Type B pancreatic cell (in vitro differentiated cells): ENCODE data around the gene TSC22D1. TPM values are rescaled to one million over a fixed set of nuclear protein-coding genes. Genes with fewer than 3 reads are reported as not detected.

Source experiments
- DNase-seq: peaks from one replicate; pipeline ENCODE4 v3.0.0; 2021; ENCODE audit warnings: mixed read lengths; ENCODE audit not compliant: unreplicated experiment; ENCODE audit errors: extremely low spot score
- H3K27ac Mint-ChIP-seq: 2 replicates; pipeline ENCODE4 v1.8.0; 2021; ENCODE audit warnings: mild to moderate bottlenecking, mixed read lengths
- H3K27me3 Mint-ChIP-seq: 2 replicates; pipeline ENCODE4 v1.8.0; 2021; ENCODE audit warnings: mixed read lengths
- H3K36me3 Mint-ChIP-seq: 2 replicates; pipeline ENCODE4 v1.8.0; 2021; ENCODE audit warnings: mixed read lengths
- H3K4me1 Mint-ChIP-seq: one replicate; pipeline ENCODE4 v1.8.0; 2021; ENCODE audit warnings: mixed read lengths; ENCODE audit not compliant: unreplicated experiment
- H3K4me3 Mint-ChIP-seq: 2 replicates; pipeline ENCODE4 v1.8.0; 2021; ENCODE audit warnings: mild to moderate bottlenecking, mixed read lengths
- H3K9me3 Mint-ChIP-seq: 2 replicates; pipeline ENCODE4 v1.8.0; 2021; ENCODE audit warnings: mixed read lengths
- total RNA-seq: library from RNA; stranded (reverse); gene quantifications from 2 replicates; pipeline ENCODE4 v1.2.1, GENCODE V29; 2021; ENCODE audit warnings: low replicate concordance
- TF ChIP-seq, protein P1 (sequence below): fragments of 200-600 bp; sonication (generic); conservative IDR thresholded peaks from 2 replicates; pipeline ENCODE4 v1.5.0; 2021; ENCODE audit warnings: antibody characterized with exemption, mild to moderate bottlenecking

The TSC22D1 gene
- total RNA-seq, 1 donor from 2014 or later, result 132 TPM

- peaks cover 11% of the 10 kb centered on the region for H3K36me3 Mint-ChIP-seq
- H3K9me3 Mint-ChIP-seq, result no peaks in the 10 kb centered on the region
- no peak for DNase-seq
- H3K4me1 Mint-ChIP-seq, result peaks cover 18% of the 10 kb centered on the region
- H3K4me3 Mint-ChIP-seq, result no peak overlapping the region
- no peak overlapping the region for H3K27ac Mint-ChIP-seq
- H3K27me3 Mint-ChIP-seq, result no peaks in the 10 kb centered on the region
- TF ChIP-seq, protein P1, sequence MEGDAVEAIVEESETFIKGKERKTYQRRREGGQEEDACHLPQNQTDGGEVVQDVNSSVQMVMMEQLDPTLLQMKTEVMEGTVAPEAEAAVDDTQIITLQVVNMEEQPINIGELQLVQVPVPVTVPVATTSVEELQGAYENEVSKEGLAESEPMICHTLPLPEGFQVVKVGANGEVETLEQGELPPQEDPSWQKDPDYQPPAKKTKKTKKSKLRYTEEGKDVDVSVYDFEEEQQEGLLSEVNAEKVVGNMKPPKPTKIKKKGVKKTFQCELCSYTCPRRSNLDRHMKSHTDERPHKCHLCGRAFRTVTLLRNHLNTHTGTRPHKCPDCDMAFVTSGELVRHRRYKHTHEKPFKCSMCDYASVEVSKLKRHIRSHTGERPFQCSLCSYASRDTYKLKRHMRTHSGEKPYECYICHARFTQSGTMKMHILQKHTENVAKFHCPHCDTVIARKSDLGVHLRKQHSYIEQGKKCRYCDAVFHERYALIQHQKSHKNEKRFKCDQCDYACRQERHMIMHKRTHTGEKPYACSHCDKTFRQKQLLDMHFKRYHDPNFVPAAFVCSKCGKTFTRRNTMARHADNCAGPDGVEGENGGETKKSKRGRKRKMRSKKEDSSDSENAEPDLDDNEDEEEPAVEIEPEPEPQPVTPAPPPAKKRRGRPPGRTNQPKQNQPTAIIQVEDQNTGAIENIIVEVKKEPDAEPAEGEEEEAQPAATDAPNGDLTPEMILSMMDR, result no peak
Measured at GRCh38 chr13:44447783-44448321, 128.3 kb downstream of the TSC22D1 start.

- Mint-ChIP-seq H3K4me3 (no peak overlapping the region), H3K36me3 (peaks cover 10% of the 10 kb centered on the region), H3K27ac (no peak overlapping the region), H3K9me3 (no peaks in the 10 kb centered on the region), H3K4me1 (peaks cover 23% of the 10 kb centered on the region), H3K27me3 (no peaks in the 10 kb centered on the region)
- DNase-seq, result no peak
- TF ChIP-seq, protein P1, result no peak
Measured at GRCh38 chr13:44440046-44440608, 136.0 kb downstream of the TSC22D1 start.

DNA sequence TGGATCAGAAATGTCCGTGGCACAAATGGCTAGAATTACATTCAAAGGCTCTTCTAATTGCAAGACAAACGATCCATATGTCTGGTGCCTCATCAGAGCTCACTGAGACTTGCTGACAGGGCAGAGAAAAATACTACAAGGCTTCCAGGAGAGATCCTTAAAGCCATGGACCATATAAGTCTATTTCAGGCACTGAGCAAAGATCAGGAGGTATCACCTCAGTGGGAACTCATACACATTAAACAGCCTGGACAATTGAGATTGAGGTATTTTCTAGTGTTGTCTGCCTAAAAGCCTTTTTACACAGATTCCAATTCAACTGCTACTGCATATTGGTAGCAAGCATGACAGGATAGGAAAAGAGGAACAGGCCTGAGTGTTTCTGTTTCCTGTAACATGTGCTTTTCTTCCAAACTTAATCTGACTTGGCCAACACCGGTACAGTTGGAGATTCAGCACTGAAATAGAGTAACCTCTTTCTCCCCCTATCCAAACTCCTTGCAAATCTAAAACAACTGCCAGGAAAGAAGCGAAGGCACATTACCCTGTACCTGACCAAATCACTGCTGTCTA, 136.6 kb downstream of the TSC22D1 start:
- H3K9me3 Mint-ChIP-seq, result no peaks in the 10 kb centered on the region

DNA sequence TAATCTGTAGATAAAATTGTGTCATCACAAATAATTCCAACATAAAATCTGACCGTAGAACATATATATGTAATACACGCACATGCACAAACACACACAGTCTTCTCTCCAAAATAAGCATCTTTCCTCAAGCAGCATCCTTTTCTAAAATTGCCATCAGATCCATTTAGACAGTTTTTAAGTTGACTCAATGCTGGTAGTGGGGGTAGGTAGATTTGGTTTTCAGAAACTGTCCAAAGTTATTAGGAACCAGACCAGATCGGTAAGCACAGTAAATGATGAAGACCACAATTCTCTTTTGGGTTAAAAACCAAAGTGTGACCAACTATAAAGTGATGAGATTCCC, 137.9 kb downstream of the TSC22D1 start:
- Mint-ChIP-seq H3K27me3 (no peaks in the 10 kb centered on the region), H3K4me1 (peaks cover 38% of the 10 kb centered on the region), H3K4me3 (peak overlapping the region; percentile 96), H3K27ac (peak overlapping the region; percentile 99), H3K36me3 (peaks cover 23% of the 10 kb centered on the region), H3K9me3 (no peaks in the 10 kb centered on the region)
- TF ChIP-seq, protein P1, result peak; percentile 11
- no peak for DNase-seq

More for the DNA sequence above, 136.6 kb downstream of the TSC22D1 start:
- Mint-ChIP-seq H3K4me3 (no peak overlapping the region), H3K36me3 (peaks cover 10% of the 10 kb centered on the region), H3K27ac (no peak overlapping the region), H3K27me3 (no peaks in the 10 kb centered on the region), H3K4me1 (peaks cover 27% of the 10 kb centered on the region)
- TF ChIP-seq, protein P1, result no peak
- DNase-seq, result no peak

DNA sequence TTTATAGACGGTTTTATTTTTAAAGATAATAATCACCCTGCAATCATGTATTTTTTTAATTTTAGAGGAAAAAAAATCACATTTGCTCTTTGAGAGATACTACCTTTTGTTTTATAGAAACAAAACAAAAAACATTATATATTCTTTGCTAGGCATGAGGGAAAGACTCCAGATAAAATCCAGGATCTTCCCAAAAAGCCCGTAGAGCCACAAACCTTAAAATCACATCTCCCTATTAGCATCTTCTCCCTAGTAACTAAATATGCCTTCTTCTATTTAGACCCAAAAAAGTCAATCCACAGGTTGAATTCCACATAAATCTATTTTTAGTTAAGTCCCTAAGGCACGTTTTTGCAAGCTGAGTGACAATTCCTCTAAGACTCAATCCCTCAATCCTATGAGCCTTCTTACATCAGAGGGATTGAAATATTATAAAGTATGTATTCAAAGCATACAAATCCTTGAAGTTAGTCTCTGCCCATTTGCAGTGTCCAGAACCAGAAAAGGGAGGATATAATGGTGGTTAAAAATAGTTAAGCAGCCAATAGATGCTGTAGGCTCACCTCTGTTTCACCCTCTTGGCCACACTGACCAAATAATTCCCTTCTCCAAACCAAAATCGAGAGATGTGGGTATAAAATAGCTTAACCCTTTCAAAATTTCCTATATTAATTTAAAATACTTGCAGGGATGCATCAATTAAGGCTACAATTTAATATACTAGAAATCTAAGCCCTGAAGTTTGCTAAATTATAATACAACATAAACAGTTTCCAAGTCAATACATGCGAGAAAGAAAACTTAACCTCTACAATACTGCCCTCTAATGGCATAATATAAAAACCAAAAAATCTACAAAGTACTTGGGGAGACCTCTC, 138.5 kb downstream of the TSC22D1 start:
- peak overlapping the region; percentile 99 for H3K27ac Mint-ChIP-seq
- no peak for DNase-seq
- no peaks in the 10 kb centered on the region for H3K27me3 Mint-ChIP-seq
- H3K4me3 Mint-ChIP-seq, result peak overlapping the region; percentile 96
- H3K4me1 Mint-ChIP-seq, result peaks cover 44% of the 10 kb centered on the region
- peaks cover 24% of the 10 kb centered on the region for H3K36me3 Mint-ChIP-seq
- H3K9me3 Mint-ChIP-seq, result no peaks in the 10 kb centered on the region
- TF ChIP-seq, protein P1, result peak; percentile 83
